ENCODE measurements around the gene AIRE.

Gene AIRE

DNA sequence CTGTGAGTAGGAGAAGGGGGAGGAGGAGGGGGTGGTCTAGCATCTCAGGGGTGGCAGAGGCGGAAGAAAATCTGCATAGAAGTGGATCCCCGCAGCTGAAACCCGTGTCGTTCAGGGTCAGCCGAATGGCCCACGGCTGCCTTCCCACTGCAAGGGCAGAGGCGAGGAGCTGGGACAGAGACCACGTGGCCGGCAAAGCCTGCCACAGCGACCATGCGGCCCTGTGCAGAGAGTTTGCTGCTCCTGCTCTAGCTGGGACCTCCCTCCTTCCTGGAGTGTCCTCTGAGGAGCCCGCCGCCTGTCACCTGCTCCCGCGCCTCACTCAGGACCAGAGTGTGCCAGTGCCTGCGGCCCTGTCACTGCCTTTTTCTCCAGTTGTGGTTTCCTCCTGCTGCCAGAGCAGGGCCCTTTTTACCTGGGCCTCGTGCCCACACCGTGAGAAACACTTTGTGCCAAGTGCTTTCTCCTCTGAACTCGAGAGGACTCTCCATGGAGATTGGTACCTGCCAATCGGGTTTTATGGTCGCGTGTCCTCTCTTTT lies 62.3 kb downstream of the AIRE start:
- TF ChIP-seq ZBTB7A (IDR thresholded peaks at IDR 0.05; ENCODE audit: low read depth): no peak
- no peak for TF ChIP-seq YY1 (IDR thresholded peaks at IDR 0.05; ENCODE audit: low read depth)
- TF ChIP-seq CEBPB (IDR thresholded peaks at IDR 0.05): no peak
- TF ChIP-seq TEAD4 (IDR thresholded peaks at IDR 0.05): no peak
- TF ChIP-seq, protein P1, sequence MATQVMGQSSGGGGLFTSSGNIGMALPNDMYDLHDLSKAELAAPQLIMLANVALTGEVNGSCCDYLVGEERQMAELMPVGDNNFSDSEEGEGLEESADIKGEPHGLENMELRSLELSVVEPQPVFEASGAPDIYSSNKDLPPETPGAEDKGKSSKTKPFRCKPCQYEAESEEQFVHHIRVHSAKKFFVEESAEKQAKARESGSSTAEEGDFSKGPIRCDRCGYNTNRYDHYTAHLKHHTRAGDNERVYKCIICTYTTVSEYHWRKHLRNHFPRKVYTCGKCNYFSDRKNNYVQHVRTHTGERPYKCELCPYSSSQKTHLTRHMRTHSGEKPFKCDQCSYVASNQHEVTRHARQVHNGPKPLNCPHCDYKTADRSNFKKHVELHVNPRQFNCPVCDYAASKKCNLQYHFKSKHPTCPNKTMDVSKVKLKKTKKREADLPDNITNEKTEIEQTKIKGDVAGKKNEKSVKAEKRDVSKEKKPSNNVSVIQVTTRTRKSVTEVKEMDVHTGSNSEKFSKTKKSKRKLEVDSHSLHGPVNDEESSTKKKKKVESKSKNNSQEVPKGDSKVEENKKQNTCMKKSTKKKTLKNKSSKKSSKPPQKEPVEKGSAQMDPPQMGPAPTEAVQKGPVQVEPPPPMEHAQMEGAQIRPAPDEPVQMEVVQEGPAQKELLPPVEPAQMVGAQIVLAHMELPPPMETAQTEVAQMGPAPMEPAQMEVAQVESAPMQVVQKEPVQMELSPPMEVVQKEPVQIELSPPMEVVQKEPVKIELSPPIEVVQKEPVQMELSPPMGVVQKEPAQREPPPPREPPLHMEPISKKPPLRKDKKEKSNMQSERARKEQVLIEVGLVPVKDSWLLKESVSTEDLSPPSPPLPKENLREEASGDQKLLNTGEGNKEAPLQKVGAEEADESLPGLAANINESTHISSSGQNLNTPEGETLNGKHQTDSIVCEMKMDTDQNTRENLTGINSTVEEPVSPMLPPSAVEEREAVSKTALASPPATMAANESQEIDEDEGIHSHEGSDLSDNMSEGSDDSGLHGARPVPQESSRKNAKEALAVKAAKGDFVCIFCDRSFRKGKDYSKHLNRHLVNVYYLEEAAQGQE (IDR thresholded peaks at IDR 0.05; ENCODE audit: low read depth): no peak
- no peak for TF ChIP-seq EGR1 (IDR thresholded peaks at IDR 0.05)
- TF ChIP-seq RAD21 (IDR thresholded peaks at IDR 0.05; ENCODE audit: low read depth): no peak
- no peak for TF ChIP-seq FOXM1 (IDR thresholded peaks at IDR 0.05; ENCODE audit: borderline replicate concordance, low read depth)
- no peak for TF ChIP-seq CREB1 (IDR thresholded peaks at IDR 0.05; ENCODE audit: low read depth)
- no peak for TF ChIP-seq TCF12 (IDR thresholded peaks at IDR 0.05; ENCODE audit: low read depth)
- TF ChIP-seq TAF1 (IDR thresholded peaks at IDR 0.05; ENCODE audit: low read depth): no peak
- no peak for TF ChIP-seq MAX (IDR thresholded peaks at IDR 0.05)
